HCT116 (cell line): ENCODE measurements around the gene AARS1.
"Not testable (repeated sequence)": the region's sequence is repeated elsewhere in the genome, so short reads cannot be mapped to it uniquely, and the experiment has no call there.

Experiments used
- CBX3 ChIP-seq: IDR thresholded peaks from 2 replicates; pipeline ENCODE4 v1.6.1; 2012; ENCODE audit warnings: low read depth
- CTCF ChIP-seq, 3 experiments: fragments of 200-600 bp in 1 of 3; sonication (generic) in 1 of 3; IDR thresholded peaks in 2 of 3; conservative IDR thresholded peaks in 1 of 3; 2 replicates each; pipeline ENCODE4 v1.5.1; 2012 to 2017; ENCODE audit warnings: low read depth in 2 of 3, low read length in 2 of 3, antibody characterized with exemption in 1 of 3, borderline replicate concordance in 1 of 3, control low read depth in 1 of 3, mild to moderate bottlenecking in 1 of 3, mixed read lengths in 1 of 3, mixed run types in 1 of 3, moderate library complexity in 1 of 3; ENCODE audit not compliant: insufficient read depth in 1 of 3
- EZH2 ChIP-seq: fragments of 200-600 bp; sonication (generic); IDR thresholded peaks from 2 replicates; pipeline ENCODE4 v1.6.1; 2017; ENCODE audit warnings: antibody characterized with exemption, mixed run types
- POLR2A ChIP-seq: IDR thresholded peaks from 2 replicates; pipeline ENCODE4 v1.7.0; 2011; ENCODE audit warnings: borderline replicate concordance; ENCODE audit not compliant: insufficient read depth, insufficient read length; ENCODE audit errors: extremely low read depth
- POLR2AphosphoS5 ChIP-seq: IDR thresholded peaks from 2 replicates; pipeline ENCODE4 v1.6.1; 2011; ENCODE audit warnings: mild to moderate bottlenecking, low read depth, low read length, moderate library complexity
- TCF7L2 ChIP-seq: IDR thresholded peaks from 2 replicates; pipeline ENCODE4 v1.7.0; 2011; ENCODE audit warnings: borderline replicate concordance, inconsistent platforms; ENCODE audit not compliant: insufficient read depth, insufficient read length; ENCODE audit errors: extremely low read depth
- YY1 ChIP-seq: IDR thresholded peaks from 2 replicates; pipeline ENCODE4 v1.6.1; 2011; ENCODE audit warnings: low read length, low read depth, moderate library complexity, mild to moderate bottlenecking; ENCODE audit not compliant: insufficient replicate concordance; ENCODE audit errors: extremely low read depth
- ZBTB33 ChIP-seq: IDR thresholded peaks from 2 replicates; pipeline ENCODE4 v1.6.1; 2011; ENCODE audit warnings: mild to moderate bottlenecking, low read length, moderate library complexity; ENCODE audit not compliant: insufficient replicate concordance; ENCODE audit errors: extremely low read depth
- ZNF274 ChIP-seq: fragments of 200-500 bp; sonication (Bioruptor generic); IDR thresholded peaks from 2 replicates; pipeline ENCODE4 v1.6.1; 2014; ENCODE audit warnings: mild to moderate bottlenecking, low read depth, low read length, inconsistent platforms

- not testable (repeated sequence) for TF ChIP-seq EZH2; CTCF (IDR thresholded peaks at IDR 0.05 in 2 of 3, conservative IDR thresholded peaks at IDR 0.05 in 1 of 3; ENCODE audit: borderline replicate concordance in 1 of 3, insufficient read depth in 1 of 3, low read depth in 2 of 3, low read length in 2 of 3); POLR2AphosphoS5; POLR2A; ZBTB33; YY1; CBX3; ZNF274; TCF7L2
These were observed 18.4 kb upstream of the AARS1 start for GRCh38 chr16:70307726-70308125.
